A549 (cell line): ENCODE measurements around the gene RUNX2. TPM values are rescaled to one million over a fixed set of nuclear protein-coding genes. Genes with fewer than 3 reads are reported as not detected.
A peak's percentile ranks its signal among the peaks of the same experiment; 100 is the strongest.

Experiments
- ATAC-seq, 2 experiments: fragments of 200-7000 bp in 1 of 2; fragments of >200 bp in 1 of 2; cut with Nextera tagmentation in 1 of 2; cut with Tn5 transposase in 1 of 2; 3 replicates each; pipeline versions ENCODE4 v1.8.0 to v1.9.1; 2018 to 2020; ENCODE audit warnings: mild to moderate bottlenecking in 1 of 2, moderate library complexity in 1 of 2
- CTCF ChIA-PET: fragments of 300-600 bp; sonication (Branson Sonifier 250); formaldehyde crosslinking; extraction: SDS; loops from one replicate; lab custom pipeline; 2021; ENCODE audit warnings: antibody characterized with exemption, inconsistent platforms; lab: Yijun Ruan, JAX
- POLR2A ChIA-PET: fragments of 350-600 bp; formaldehyde crosslinking; extraction: SDS; loops from one replicate; lab custom pipeline; 2021; ENCODE audit warnings: antibody characterized with exemption, inconsistent platforms; lab: Yijun Ruan, JAX
- DNase-seq, 2 experiments: peaks; one replicate each; pipeline versions ENCODE4 v3.0.0 to v3.0.0-alpha.2; 2011 to 2016; ENCODE audit warnings: low read depth in 1 of 2, low spot score in 1 of 2
- FAIRE-seq: peaks from 2 replicates; lab custom pipeline; 2011; peaks lifted over from hg19 to GRCh38; lab: Jason Lieb, UNC
- H3K27ac ChIP-seq, 2 experiments: fragments of >200 bp; sonication (Bioruptor Twin); formaldehyde crosslinking; 3 replicates each; pipeline ENCODE4 v1.5.1; 2016 to 2017
- H3K4me1 ChIP-seq: fragments of >200 bp; sonication (Bioruptor Twin); formaldehyde crosslinking; 3 replicates; pipeline ENCODE4 v1.6.1; 2016
- H3K4me2 ChIP-seq: fragments of >200 bp; sonication (Bioruptor Twin); formaldehyde crosslinking; 3 replicates; pipeline ENCODE4 v1.6.1; 2016
- H3K4me3 ChIP-seq: fragments of >200 bp; sonication (Bioruptor Twin); formaldehyde crosslinking; 3 replicates; pipeline ENCODE4 v1.5.1; 2016
- H3K9me3 ChIP-seq: fragments of >200 bp; sonication (Bioruptor Twin); formaldehyde crosslinking; 3 replicates; pipeline ENCODE4 v1.6.1; 2016
- CBX8 ChIP-seq: fragments of 200-600 bp; sonication (generic); IDR thresholded peaks from 2 replicates; pipeline ENCODE4 v1.6.1; 2016
- EP300 ChIP-seq, 2 experiments: fragments of >200 bp; sonication (Bioruptor Twin); formaldehyde crosslinking; IDR thresholded peaks; 2 replicates in 1 of 2; 3 replicates in 1 of 2; pipeline ENCODE4 v1.6.1; 2016 to 2017
- FOXS1 ChIP-seq: fragments of 250-450 bp; sonication (Bioruptor Pico); IDR thresholded peaks from 2 replicates; pipeline ENCODE4 v1.5.0; 2020; ENCODE audit warnings: mild to moderate bottlenecking, moderate library complexity
- HMGXB4 ChIP-seq: fragments of 250-450 bp; sonication (Bioruptor Pico); IDR thresholded peaks from 2 replicates; pipeline ENCODE4 v1.5.0; 2021; ENCODE audit warnings: mild to moderate bottlenecking, moderate library complexity, borderline replicate concordance
- HOXB5 ChIP-seq: fragments of 250-450 bp; sonication (Bioruptor Pico); IDR thresholded peaks from 2 replicates; pipeline ENCODE4 v1.5.0; 2020; ENCODE audit warnings: mild to moderate bottlenecking, moderate library complexity
- JUNB ChIP-seq: fragments of >200 bp; sonication (Bioruptor Twin); formaldehyde crosslinking; IDR thresholded peaks from 2 replicates; pipeline ENCODE4 v1.6.1; 2016
- KDM5A ChIP-seq: fragments of 200-600 bp; sonication (generic); IDR thresholded peaks from 2 replicates; pipeline ENCODE4 v1.6.1; 2016; ENCODE audit warnings: antibody characterized with exemption, mild to moderate bottlenecking
- MAFK ChIP-seq: fragments of 450-650 bp; IDR thresholded peaks from 2 replicates; pipeline ENCODE4 v1.6.1; 2014; ENCODE audit not compliant: partially characterized antibody
- MAZ ChIP-seq: fragments of 150-350 bp; IDR thresholded peaks from 2 replicates; pipeline ENCODE4 v1.6.1; 2014; ENCODE audit warnings: antibody characterized with exemption, low read depth, low read length, borderline replicate concordance
- MYC ChIP-seq: IDR thresholded peaks from 2 replicates; pipeline ENCODE4 v1.6.1; 2012; ENCODE audit warnings: mild to moderate bottlenecking, inconsistent platforms, low read length, improper control_type of control experiment, borderline replicate concordance
- POLR2AphosphoS2 ChIP-seq: conservative IDR thresholded peaks from 2 replicates; pipeline ENCODE4 v1.6.1; 2012; ENCODE audit warnings: low read length, improper control_type of control experiment, inconsistent platforms
- RFX5 ChIP-seq: fragments of 450-650 bp; IDR thresholded peaks from 2 replicates; pipeline ENCODE4 v1.7.1; 2014; ENCODE audit warnings: antibody characterized with exemption, mild to moderate bottlenecking, moderate library complexity
- SREBF2 ChIP-seq: fragments of 450-650 bp; IDR thresholded peaks from 2 replicates; pipeline ENCODE4 v1.6.1; 2014; ENCODE audit warnings: mild to moderate bottlenecking, moderate library complexity
- TP53 ChIP-seq: fragments of 250-450 bp; sonication (Bioruptor Pico); IDR thresholded peaks from 2 replicates; pipeline ENCODE4 v1.5.0; 2021; ENCODE audit warnings: mild to moderate bottlenecking, moderate library complexity
- ZNF302 ChIP-seq: fragments of 250-450 bp; sonication (Bioruptor Pico); IDR thresholded peaks from 2 replicates; pipeline ENCODE4 v1.9.0; 2021; ENCODE audit warnings: inconsistent platforms, mild to moderate bottlenecking, moderate library complexity
- ZSCAN20 ChIP-seq: fragments of 250-450 bp; sonication (Bioruptor Pico); IDR thresholded peaks from 2 replicates; pipeline ENCODE4 v1.8.0; 2022; ENCODE audit warnings: mild to moderate bottlenecking, moderate library complexity
- WGBS: methylation state at CpG from one replicate; pipeline ENCODE4 v1.1.6; 2017; ENCODE audit errors: missing lambda C conversion rate; 5-methylcytosine and 5-hydroxymethylcytosine counted together
- polyA plus RNA-seq, 4 experiments: library from polyadenylated mRNA; depleted of rRNA in 3 of 4; stranded (reverse); fragments of >200 nt; fragmentation: RNase III in 1 of 4; extraction: RNeasy Plus Mini Kit Qiagen cat#74134 plus additional on column Dnase treatment in 1 of 4; gene quantifications; 2 replicates in 3 of 4; 3 replicates in 1 of 4; pipeline ENCODE4 v1.2.3, GENCODE V29; 2011 to 2017
- TF ChIP-seq, protein P1 (sequence below): fragments of >200 bp; sonication (Bioruptor Twin); formaldehyde crosslinking; IDR thresholded peaks from 3 replicates; pipeline ENCODE4 v1.5.1; 2016
- TF ChIP-seq, protein P2 (sequence below): fragments of 150-350 bp; IDR thresholded peaks from 2 replicates; pipeline ENCODE4 v1.6.1; 2014; ENCODE audit warnings: low read depth, mild to moderate bottlenecking, low read length

The RUNX2 gene
- polyA plus RNA-seq, 2 of the 4 experiments (the other 2 are of a cell fraction) = 0.13 to 0.83 TPM

DNA sequence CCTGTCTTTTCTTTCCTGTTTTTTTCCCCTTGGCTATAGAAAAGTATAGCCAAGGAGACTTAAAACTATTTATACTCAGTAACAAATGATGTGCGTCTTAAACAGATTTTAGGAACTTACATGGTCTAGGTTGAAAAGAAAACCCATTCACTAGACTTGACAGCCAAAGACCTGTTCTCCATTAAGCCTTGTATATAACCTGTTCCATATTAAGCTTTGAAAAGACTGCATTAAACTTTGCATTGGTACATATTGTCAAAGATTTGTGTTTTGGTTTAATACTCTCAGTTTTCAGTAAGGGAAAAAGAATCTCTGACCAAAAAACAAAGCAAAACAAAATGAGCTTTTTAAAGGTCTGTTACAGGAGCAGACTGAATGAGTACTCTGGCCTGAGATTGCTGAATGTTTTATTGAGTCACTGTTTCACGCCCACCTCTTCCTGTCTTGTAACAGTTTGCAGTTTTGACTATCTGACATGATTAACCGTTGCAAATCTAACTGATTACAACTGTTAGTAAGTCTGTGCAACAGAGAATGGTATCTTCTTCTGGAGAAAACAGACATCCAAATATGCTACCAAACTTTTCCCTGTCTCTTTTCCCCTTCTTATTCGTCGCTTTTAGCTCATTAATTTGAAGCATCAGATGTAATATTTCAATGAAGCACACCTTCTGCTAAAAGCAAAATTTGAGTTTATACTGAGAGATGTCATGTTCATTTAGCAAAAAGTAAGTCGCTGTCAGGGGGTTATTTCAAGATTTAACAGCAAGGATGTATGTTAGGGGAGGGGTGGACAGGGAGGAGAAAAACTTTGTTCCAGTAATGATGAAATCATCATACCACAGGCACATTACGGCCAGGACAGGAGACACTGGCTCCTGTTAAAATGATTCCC, 108.7 kb downstream of the RUNX2 start:
- ChIA-PET CTCF (interaction anchor here (1.1 to 1.2 kb wide), 2 partner anchors 278 to 781 kb away, joined by 3 read pairs; no protein-coding TSS in a partner anchor), POLR2A (interaction anchor here (1.7 kb wide), 1 partner anchor 9 kb away, joined by 5 read pairs; no protein-coding TSS in a partner anchor)
- peaks cover 49% of the 10 kb centered on the region for H3K4me1 ChIP-seq
- DNase-seq = no peak
- no peak; a peak in 1 of 6 replicates for ATAC-seq
- H3K4me3 ChIP-seq = no peak overlapping the region
- H3K9me3 ChIP-seq = no peaks in the 10 kb centered on the region
- FAIRE-seq = no peak
- H3K27ac ChIP-seq = peak overlapping the region; percentile 17 to 42; a peak in 3 of 6 replicates
- TF ChIP-seq, protein P1, sequence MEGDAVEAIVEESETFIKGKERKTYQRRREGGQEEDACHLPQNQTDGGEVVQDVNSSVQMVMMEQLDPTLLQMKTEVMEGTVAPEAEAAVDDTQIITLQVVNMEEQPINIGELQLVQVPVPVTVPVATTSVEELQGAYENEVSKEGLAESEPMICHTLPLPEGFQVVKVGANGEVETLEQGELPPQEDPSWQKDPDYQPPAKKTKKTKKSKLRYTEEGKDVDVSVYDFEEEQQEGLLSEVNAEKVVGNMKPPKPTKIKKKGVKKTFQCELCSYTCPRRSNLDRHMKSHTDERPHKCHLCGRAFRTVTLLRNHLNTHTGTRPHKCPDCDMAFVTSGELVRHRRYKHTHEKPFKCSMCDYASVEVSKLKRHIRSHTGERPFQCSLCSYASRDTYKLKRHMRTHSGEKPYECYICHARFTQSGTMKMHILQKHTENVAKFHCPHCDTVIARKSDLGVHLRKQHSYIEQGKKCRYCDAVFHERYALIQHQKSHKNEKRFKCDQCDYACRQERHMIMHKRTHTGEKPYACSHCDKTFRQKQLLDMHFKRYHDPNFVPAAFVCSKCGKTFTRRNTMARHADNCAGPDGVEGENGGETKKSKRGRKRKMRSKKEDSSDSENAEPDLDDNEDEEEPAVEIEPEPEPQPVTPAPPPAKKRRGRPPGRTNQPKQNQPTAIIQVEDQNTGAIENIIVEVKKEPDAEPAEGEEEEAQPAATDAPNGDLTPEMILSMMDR = no peak
- TF ChIP-seq POLR2AphosphoS2 = no peak
- TF ChIP-seq EP300 (IDR thresholded peaks at IDR 0.05) = no peak
- 59% methylated on average over 7 of the region's 7 CpGs for WGBS
- H3K4me2 ChIP-seq = peak overlapping the region; percentile 41

DNA sequence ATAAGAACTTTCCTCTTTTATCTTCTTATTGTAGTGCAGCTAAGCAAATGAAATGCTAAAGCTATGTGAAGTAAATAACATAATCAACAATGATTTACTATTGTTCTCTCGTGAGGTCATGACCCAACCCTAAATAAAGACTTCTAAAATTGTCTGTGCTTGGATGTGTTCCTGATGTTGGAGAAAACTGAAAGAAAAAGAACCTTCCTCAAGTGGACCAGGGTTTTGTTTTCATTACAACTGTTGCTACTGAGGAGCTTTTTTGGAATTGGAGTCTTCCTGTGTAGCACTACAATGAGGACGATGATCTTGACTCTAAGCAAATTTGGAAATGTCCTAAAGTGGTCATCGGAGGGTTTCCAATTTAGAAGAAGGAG, 109.3 kb downstream of the RUNX2 start:
- FAIRE-seq (no peak), DNase-seq (no peak), ATAC-seq (no peak)
- Histone ChIP-seq H3K4me1 (peaks cover 51% of the 10 kb centered on the region), H3K9me3 (no peaks in the 10 kb centered on the region), H3K4me2 (peak overlapping the region; percentile 41), H3K4me3 (no peak overlapping the region), H3K27ac (peak overlapping the region in 1 of 2 experiments; percentile 42; a peak in 3 of 6 replicates)
- 87% methylated on average over 3 of the region's 3 CpGs for WGBS
- TF ChIP-seq HOXB5 (CRISPR knock-in tag) (no peak), ZSCAN20 (no peak), TP53 (CRISPR knock-in tag) (no peak), KDM5A (no peak), MAZ (no peak), MYC (no peak), CBX8 (no peak), HMGXB4 (CRISPR knock-in tag) (no peak), ZNF302 (CRISPR knock-in tag) (no peak)
- TF ChIP-seq, protein P1 = no peak
- ChIA-PET CTCF (interaction anchor here (1.1 to 1.3 kb wide), 3 partner anchors 15 to 782 kb away, joined by 3 to 6 read pairs (median 3); no protein-coding TSS in a partner anchor), POLR2A (interaction anchor here (1.7 kb wide), 1 partner anchor 9 kb away, joined by 5 read pairs; no protein-coding TSS in a partner anchor)

DNA sequence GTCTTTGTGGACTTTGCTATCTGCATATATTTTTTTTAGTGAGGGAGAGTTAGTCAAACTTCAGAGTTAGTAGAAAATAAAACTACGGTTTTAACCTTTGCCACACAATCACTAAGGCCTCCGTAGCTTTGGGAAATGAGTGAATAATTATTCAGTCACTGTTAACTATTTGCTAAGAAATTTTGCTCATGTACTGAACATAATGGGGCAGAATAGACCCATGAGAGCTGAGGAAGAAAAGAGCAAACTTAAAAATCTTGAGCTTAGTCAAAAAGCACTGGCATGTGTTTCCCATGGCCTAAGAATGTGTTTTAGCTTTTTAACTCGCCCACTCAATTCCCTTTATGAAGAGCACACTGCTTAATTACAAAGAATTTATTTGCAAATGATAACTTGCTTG, 110.0 kb downstream of the RUNX2 start:
- ATAC-seq (no peak), DNase-seq (no peak), FAIRE-seq (no peak)
- WGBS = 71% methylated on average over 3 of the region's 3 CpGs
- Histone ChIP-seq H3K4me1 (peaks cover 44% of the 10 kb centered on the region), H3K9me3 (no peaks in the 10 kb centered on the region), H3K27ac (peak overlapping the region in 1 of 2 experiments; percentile 42; a peak in 2 of 6 replicates), H3K4me2 (no peak overlapping the region; the same call in 2 of the 3 replicates), H3K4me3 (no peak overlapping the region)
- ChIA-PET CTCF (interaction anchor here (1.3 to 2.6 kb wide), 2 partner anchors 16 to 276 kb away, joined by 6 to 9 read pairs; no protein-coding TSS in a partner anchor), POLR2A (no interaction called here)
- TF ChIP-seq FOXS1 = no peak
- no peak for TF ChIP-seq ZSCAN20
- TF ChIP-seq, protein P2, sequence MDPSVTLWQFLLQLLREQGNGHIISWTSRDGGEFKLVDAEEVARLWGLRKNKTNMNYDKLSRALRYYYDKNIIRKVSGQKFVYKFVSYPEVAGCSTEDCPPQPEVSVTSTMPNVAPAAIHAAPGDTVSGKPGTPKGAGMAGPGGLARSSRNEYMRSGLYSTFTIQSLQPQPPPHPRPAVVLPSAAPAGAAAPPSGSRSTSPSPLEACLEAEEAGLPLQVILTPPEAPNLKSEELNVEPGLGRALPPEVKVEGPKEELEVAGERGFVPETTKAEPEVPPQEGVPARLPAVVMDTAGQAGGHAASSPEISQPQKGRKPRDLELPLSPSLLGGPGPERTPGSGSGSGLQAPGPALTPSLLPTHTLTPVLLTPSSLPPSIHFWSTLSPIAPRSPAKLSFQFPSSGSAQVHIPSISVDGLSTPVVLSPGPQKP = no peak
- no peak for TF ChIP-seq MAFK
- TF ChIP-seq JUNB = no peak
- TF ChIP-seq SREBF2 = no peak
- TF ChIP-seq RFX5 = no peak
- no peak for TF ChIP-seq EP300 (IDR thresholded peaks at IDR 0.05)
